Upper lobe of left lung (tissue), 6 donors: ENCODE measurements around the gene RGSL1. TPM values are rescaled to one million over a fixed set of nuclear protein-coding genes. Genes with fewer than 3 reads are reported as not detected.

Source experiments
- ATAC-seq, 2 donors: fragments of 200-7000 bp; cut with Tn5 transposase; one replicate each; pipeline ENCODE4 v1.9.1; 2022; ENCODE audit warnings: mild to moderate bottlenecking in 2 of 2, moderate library complexity in 2 of 2; ENCODE audit not compliant: low FRiP score in 2 of 2
- DNase-seq, 2 donors: peaks; one replicate each; pipeline ENCODE4 v3.0.0-alpha.2; 2019 to 2020
- H3K27ac ChIP-seq, 4 donors: fragments of 200-600 bp; sonication (generic); one replicate each; pipeline ENCODE4 v1.5.1; 2016 to 2019
- H3K27me3 ChIP-seq, 4 donors: fragments of 200-600 bp; sonication (generic); one replicate each; pipeline ENCODE4 v1.5.1; 2017 to 2019
- H3K36me3 ChIP-seq, 4 donors: fragments of 200-600 bp; sonication (generic); one replicate each; pipeline ENCODE4 v1.5.1; 2016 to 2019
- H3K4me1 ChIP-seq, 4 donors: fragments of 200-600 bp; sonication (generic); one replicate each; pipeline ENCODE4 v1.5.1; 2018 to 2019
- H3K4me3 ChIP-seq, 4 donors: fragments of 200-600 bp; sonication (generic); one replicate each; pipeline ENCODE4 v1.5.1; 2017 to 2019; ENCODE audit warnings: mild to moderate bottlenecking in 2 of 4, moderate library complexity in 1 of 4
- H3K9me3 ChIP-seq, 4 donors: fragments of 200-600 bp; sonication (generic); one replicate each; pipeline ENCODE4 v1.5.1; 2018 to 2019
- EP300 ChIP-seq, 4 donors: sonication (generic); formaldehyde crosslinking; IDR thresholded peaks; one replicate each; pipeline ENCODE4 v1.5.1; 2017; ENCODE audit warnings: antibody characterized with exemption in 4 of 4, control low read depth in 2 of 4
- POLR2A ChIP-seq, 4 donors: fragments of 450-650 bp; IDR thresholded peaks; one replicate each; pipeline ENCODE4 v1.5.1; 2016 to 2017; ENCODE audit warnings: antibody characterized with exemption in 4 of 4, mild to moderate bottlenecking in 2 of 4
- POLR2AphosphoS5 ChIP-seq, 2 donors: sonication (generic); formaldehyde crosslinking; IDR thresholded peaks; one replicate each; pipeline ENCODE4 v1.5.1; 2017; ENCODE audit warnings: antibody characterized with exemption in 2 of 2
- WGBS, 2 donors: methylation state at CpG; one replicate each; pipeline ENCODE4 v1.1.5; 2017 to 2018; 5-methylcytosine and 5-hydroxymethylcytosine counted together
- total RNA-seq, 6 donors: library from RNA; depleted of rRNA in 4 of 6; stranded (reverse); fragments of >200 nt in 4 of 6; gene quantifications; one replicate each; pipeline versions ENCODE4 v1.1.0 to v1.2.1, GENCODE V29; 2016 to 2021
- TF ChIP-seq, protein P1 (sequence below), 6 experiments: fragments of 450-650 bp in 4 of 6; fragments of 200-600 bp in 2 of 6; sonication (generic) in 2 of 6; IDR thresholded peaks; one replicate each; pipeline ENCODE4 v1.5.1; 2016 to 2019; ENCODE audit warnings: antibody characterized with exemption in 6 of 6
- donor health status: DM: no; HTN: no; CAD: no; lungs with moderate emphysema.
- donor health status: DM: no; HTN: yes; CAD: no; lungs with severe emphysema.

RGSL1 gene
- total RNA-seq, 6 donors from 2014 or later, result not detected

GRCh38 chr1:182600036-182600713, 150.2 kb downstream of the RGSL1 start:
- peaks cover 8 to 29% (median 12%) of the 10 kb centered on the region in 4 donors for H3K36me3 ChIP-seq
- DNase-seq, result no peak
- no peaks in the 10 kb centered on the region for H3K9me3 ChIP-seq
- 88 to 89% methylated on average over 15 to 17 of the region's 17 CpGs for WGBS, 2 donors
- peak overlapping the region in 1 of 4 donors; percentile 4 for H3K4me3 ChIP-seq
- peaks cover 34 to 69% (median 43%) of the 10 kb centered on the region in 4 donors for H3K4me1 ChIP-seq
- no peak for ATAC-seq
- TF ChIP-seq EP300 (IDR thresholded peaks at IDR 0.05) (no peak), POLR2A (IDR thresholded peaks at IDR 0.05) (no peak), POLR2AphosphoS5 (IDR thresholded peaks at IDR 0.05) (no peak)
- TF ChIP-seq, protein P1, sequence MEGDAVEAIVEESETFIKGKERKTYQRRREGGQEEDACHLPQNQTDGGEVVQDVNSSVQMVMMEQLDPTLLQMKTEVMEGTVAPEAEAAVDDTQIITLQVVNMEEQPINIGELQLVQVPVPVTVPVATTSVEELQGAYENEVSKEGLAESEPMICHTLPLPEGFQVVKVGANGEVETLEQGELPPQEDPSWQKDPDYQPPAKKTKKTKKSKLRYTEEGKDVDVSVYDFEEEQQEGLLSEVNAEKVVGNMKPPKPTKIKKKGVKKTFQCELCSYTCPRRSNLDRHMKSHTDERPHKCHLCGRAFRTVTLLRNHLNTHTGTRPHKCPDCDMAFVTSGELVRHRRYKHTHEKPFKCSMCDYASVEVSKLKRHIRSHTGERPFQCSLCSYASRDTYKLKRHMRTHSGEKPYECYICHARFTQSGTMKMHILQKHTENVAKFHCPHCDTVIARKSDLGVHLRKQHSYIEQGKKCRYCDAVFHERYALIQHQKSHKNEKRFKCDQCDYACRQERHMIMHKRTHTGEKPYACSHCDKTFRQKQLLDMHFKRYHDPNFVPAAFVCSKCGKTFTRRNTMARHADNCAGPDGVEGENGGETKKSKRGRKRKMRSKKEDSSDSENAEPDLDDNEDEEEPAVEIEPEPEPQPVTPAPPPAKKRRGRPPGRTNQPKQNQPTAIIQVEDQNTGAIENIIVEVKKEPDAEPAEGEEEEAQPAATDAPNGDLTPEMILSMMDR (IDR thresholded peaks at IDR 0.05), result no peak
- H3K27me3 ChIP-seq, result no peaks in the 10 kb centered on the region
- peak overlapping the region in 1 of 4 donors; percentile 52 for H3K27ac ChIP-seq

DNA sequence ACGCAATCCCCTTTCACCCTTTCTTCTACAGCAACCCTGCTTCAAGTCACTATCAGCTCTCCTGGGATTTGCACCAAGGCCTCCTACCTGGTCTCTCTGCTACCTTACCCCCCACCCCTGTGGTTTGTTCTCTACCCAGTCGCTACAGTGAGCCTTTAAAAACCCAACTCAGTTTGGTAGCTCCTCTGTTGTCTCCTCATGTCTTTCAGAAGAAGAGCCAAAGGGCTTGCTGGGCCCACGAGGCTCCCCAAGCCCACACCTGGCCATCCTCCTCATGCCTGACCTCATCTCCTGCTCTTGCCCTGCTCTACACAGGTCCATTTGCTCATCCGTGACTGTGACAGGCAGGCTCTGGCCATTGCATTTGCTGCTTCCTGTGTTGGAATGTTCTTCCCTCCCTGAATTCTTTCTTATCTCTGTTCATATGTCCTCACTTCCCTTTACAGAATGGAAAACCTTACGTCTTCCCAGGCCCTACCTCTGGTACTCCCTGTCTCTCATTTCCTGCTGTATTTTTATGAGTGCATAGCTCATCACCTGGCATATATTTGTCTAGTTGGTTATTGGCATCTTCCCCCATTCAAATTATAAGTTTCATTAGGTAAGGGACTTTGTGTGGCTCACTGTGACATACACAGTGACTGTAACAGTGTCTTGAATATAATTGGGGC, 150.9 kb downstream of the RGSL1 start:
- DNase-seq (no peak), ATAC-seq (no peak)
- H3K27me3 ChIP-seq, result no peaks in the 10 kb centered on the region
- no peaks in the 10 kb centered on the region for H3K9me3 ChIP-seq
- peaks cover 34 to 69% (median 45%) of the 10 kb centered on the region in 4 donors for H3K4me1 ChIP-seq
- TF ChIP-seq EP300 (IDR thresholded peaks at IDR 0.05), result no peak
- TF ChIP-seq, protein P1 (IDR thresholded peaks at IDR 0.05), result no peak
- TF ChIP-seq POLR2AphosphoS5 (IDR thresholded peaks at IDR 0.05), result no peak
- no peak for TF ChIP-seq POLR2A (IDR thresholded peaks at IDR 0.05)
- H3K36me3 ChIP-seq, result peaks cover 8 to 29% (median 12%) of the 10 kb centered on the region in 4 donors
- H3K4me3 ChIP-seq, result peak overlapping the region in 1 of 4 donors; percentile 56
- H3K27ac ChIP-seq, result peak overlapping the region in 1 of 4 donors; percentile 52
- 63 to 73% methylated on average over 5 of the region's 5 CpGs for WGBS, 2 donors

GRCh38 chr1:182601416-182601786, 151.5 kb downstream of the RGSL1 start:
- DNase-seq (peak in 1 of 2 donors; percentile 74), ATAC-seq (peak; percentile 12 to 44)
- Histone ChIP-seq H3K36me3 (peaks cover 8 to 29% (median 12%) of the 10 kb centered on the region in 4 donors), H3K4me3 (peak overlapping the region in 3 of 4 donors; percentile 53 to 68 (median 56)), H3K4me1 (peaks cover 34 to 69% (median 46%) of the 10 kb centered on the region in 4 donors), H3K27me3 (no peaks in the 10 kb centered on the region), H3K27ac (peak overlapping the region; percentile 24 to 91 (median 82)), H3K9me3 (no peaks in the 10 kb centered on the region)
- WGBS, 2 donors, result 16 to 20% methylated on average over 6 of the region's 6 CpGs
- TF ChIP-seq, protein P1 (IDR thresholded peaks at IDR 0.05), result peak; percentile 54 to 94 (median 87)
- TF ChIP-seq EP300 (IDR thresholded peaks at IDR 0.05) (no peak), POLR2AphosphoS5 (IDR thresholded peaks at IDR 0.05) (no peak)

DNA sequence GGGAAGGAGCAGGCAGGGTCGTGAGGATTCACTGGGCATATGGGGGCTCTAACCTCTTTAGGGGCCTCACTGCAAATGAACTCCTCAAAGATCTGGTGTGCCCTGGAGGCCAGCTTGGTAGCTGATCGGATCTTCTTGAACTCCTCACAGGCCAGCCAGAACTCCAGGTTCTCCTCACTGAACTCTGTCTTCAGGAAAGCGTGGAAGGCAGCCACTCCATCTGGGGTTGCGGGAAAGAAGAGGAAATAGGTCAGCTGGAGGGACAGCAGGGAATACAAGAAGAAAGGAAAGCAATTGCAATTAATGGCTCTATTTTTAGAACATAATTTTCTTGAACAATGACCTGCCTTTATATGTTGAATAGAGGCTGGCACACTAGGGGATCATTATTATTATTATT, 152.0 kb downstream of the RGSL1 start:
- peak overlapping the region in 3 of 4 donors; percentile 53 to 68 (median 56) for H3K4me3 ChIP-seq

More for the DNA sequence above, 152.0 kb downstream of the RGSL1 start:
- ATAC-seq (no peak), DNase-seq (no peak)
- no peaks in the 10 kb centered on the region for H3K9me3 ChIP-seq
- 66% methylated on average over 4 of the region's 4 CpGs for WGBS, 2 donors
- no peaks in the 10 kb centered on the region for H3K27me3 ChIP-seq
- H3K36me3 ChIP-seq, result peaks cover 8 to 29% (median 12%) of the 10 kb centered on the region in 4 donors
- no peak for TF ChIP-seq POLR2A (IDR thresholded peaks at IDR 0.05)
- no peak for TF ChIP-seq EP300 (IDR thresholded peaks at IDR 0.05)
- TF ChIP-seq, protein P1 (IDR thresholded peaks at IDR 0.05), result no peak
- TF ChIP-seq POLR2AphosphoS5 (IDR thresholded peaks at IDR 0.05), result no peak
- H3K4me1 ChIP-seq, result peaks cover 34 to 73% (median 46%) of the 10 kb centered on the region in 4 donors
- H3K27ac ChIP-seq, result peak overlapping the region; percentile 24 to 91 (median 82)
